Urothelium cell line (cell line): Measurements from ENCODE around the gene CIB1.

Source experiments
- DNase-seq: peaks from one replicate; pipeline ENCODE4 v3.0.0; 2011; ENCODE audit warnings: low spot score, mixed read lengths
- FAIRE-seq: peaks from 2 replicates; lab custom pipeline; 2011; peaks lifted over from hg19 to GRCh38; lab: Jason Lieb, UNC

Gene CIB1

GRCh38 chr15:90219421-90220141 is 14.2 kb downstream of the CIB1 start:
- DNase-seq, result peak; percentile 57
- FAIRE-seq, result peak; percentile 5

DNA sequence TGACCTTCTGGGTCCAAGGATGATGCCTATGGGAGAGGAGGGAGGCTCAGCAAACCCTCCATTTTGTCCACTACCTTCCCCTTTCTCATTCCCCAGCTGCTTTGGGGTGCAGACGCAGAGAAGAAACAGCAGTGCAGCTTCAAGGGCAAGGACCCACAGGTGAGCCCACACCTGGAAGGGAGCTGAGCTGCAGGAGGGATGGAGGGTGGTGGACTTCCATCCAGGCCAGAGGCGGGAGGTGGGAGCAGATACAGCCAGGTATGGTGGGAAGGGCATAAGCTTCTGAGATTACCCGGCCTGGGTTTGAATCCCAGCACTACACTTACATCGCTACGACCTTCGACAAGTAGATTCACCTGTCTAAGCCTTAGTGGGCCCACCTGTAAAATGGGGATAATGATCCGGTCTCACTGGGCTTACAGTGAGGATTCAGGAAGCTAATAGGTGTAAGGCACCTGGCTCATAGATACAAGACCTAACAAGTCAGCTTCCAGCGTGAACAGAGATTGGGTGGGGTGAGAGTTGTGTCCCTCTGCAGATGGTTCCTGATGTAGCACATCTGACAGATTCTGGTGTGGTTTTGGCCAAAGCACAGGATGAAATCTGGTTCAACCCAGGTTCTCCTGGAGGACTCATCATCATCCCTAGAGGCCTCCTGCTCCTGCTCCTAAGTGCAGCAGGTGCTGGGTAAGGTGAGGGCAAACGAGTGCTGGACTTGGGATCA is 15.9 kb downstream of the CIB1 start:
- FAIRE-seq, result no peak
- no peak for DNase-seq

DNA sequence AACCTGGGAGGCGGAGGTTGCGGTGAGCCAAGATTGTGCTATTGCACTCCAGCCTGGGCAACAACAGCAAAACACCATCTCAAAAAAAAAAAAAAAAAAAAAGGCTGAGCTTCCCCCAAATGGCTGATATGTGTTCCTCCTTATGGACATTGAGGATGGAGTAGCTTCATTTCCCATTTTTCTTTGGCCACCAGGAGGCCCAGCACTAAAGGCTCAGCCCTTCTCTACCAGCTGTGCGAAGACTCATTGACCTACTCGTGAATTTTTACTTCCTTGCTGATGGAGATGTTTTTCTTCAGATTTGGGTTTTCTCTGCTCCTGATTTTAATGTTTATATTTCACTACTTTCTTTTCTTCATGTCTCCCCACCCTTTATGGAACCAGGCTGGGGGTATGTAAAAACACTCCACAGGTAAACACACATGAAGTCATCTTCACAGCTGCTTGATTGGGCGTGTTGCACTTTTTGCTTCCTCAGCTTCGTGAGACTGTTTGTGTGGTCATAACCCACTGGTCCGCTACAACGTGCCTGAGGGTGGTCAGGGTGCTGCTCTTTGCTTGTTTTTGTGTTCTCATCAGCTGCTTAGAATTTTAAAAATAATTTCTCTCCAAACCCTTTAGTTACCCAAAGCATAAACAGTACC is 19.1 kb downstream of the CIB1 start:
- no peak for DNase-seq
- FAIRE-seq, result no peak

GRCh38 chr15:90213818-90214204 is 19.9 kb downstream of the CIB1 start:
- DNase-seq, result no peak
- no peak for FAIRE-seq

GRCh38 chr15:90213122-90213817 is 20.5 kb downstream of the CIB1 start:
- no peak for DNase-seq

GRCh38 chr15:90212221-90213098 is 21.3 kb downstream of the CIB1 start:
- DNase-seq, result no peak
- no peak for FAIRE-seq

More at GRCh38 chr15:90213122-90213817, 20.5 kb downstream of the CIB1 start:
- no peak for FAIRE-seq

DNA sequence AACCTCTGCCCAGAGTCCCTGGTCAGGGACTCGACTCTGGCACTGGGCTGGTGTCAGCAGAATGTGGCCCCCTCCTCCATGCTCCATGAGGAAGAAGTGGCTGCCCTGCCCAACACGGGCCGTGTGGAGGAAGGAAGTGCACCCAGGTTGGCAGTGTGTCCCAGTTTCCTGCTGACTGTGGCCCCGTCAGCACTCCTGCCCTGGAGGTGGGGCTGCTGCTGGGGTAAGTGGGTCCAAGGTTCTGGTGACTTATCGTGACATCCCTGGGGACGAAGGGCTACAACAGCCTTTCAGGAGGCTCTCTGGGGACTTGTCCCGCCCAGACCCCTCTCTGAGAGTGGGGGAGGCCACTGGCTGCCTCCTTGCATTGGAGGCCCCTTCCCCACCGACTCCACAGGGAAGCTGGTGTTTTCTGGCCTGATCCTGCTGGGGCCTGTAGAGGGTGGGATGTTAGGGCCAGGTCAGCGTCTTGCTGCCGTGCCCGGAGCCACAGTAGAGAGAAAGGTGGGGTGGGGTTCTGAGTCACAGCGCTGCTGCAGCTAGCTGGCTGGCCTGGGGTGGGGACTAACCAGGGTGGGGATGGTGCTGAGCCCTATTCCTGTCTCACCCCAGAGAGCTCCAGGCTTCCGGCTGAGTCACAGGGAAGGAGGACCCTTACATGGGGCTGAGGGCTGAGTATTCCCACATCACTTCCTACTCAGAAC is 22.1 kb downstream of the CIB1 start:
- DNase-seq (peak; percentile 78), FAIRE-seq (peak; percentile 17)

GRCh38 chr15:90211009-90211408 is 22.7 kb downstream of the CIB1 start:
- FAIRE-seq, result no peak
- DNase-seq, result no peak

GRCh38 chr15:90210593-90210992 is 23.1 kb downstream of the CIB1 start:
- FAIRE-seq, result no peak
- DNase-seq, result no peak

DNA sequence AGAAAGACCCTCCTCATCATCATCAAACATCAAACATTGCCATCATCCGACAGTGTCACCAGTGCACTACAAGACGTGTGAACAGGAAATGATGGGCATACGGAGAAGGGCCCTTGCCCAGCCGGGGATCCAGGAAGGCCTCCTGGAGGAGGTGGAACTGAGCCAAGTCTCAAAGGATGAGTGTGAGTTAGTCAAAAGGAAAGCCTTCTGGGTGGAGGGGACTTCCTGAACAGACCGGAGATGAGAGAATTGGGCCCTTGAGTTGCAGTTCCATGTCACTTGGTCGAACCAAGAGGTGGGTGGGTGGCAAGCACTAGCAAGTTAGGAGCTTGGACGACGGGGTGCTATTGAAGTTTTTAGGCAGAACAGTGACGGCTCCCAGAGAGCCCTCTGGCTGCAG is 24.1 kb downstream of the CIB1 start:
- no peak for DNase-seq
- no peak for FAIRE-seq

- DNase-seq, result no peak
- FAIRE-seq, result no peak
Observed at GRCh38 chr15:90208356-90208755, 25.4 kb downstream of the CIB1 start.

DNA sequence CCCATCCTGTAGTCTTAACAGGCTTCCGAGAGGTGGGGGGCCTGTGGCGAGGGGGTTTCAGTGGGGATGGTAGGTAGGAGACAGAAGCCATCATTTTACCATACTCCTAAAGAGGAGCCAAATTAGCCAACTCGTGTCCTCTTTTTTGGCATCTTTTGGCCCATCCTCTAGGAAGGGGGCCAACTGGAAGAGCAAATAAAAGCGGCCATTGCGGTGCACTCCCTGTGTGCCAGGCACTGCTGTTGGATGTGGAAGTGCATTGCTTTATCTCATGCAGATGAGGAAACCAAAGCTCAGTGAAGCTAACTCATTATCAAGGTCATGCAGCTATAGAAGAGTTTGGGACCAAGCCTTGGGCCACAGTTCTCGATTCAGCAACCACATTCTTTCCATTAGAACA is 26.5 kb downstream of the CIB1 start:
- DNase-seq, result no peak
- no peak for FAIRE-seq

- no peak for DNase-seq
- FAIRE-seq, result no peak
Observed at GRCh38 chr15:90205886-90206285, 27.9 kb downstream of the CIB1 start.

- DNase-seq, result no peak
- no peak for FAIRE-seq
Observed at GRCh38 chr15:90205050-90205848, 28.5 kb downstream of the CIB1 start.

DNA sequence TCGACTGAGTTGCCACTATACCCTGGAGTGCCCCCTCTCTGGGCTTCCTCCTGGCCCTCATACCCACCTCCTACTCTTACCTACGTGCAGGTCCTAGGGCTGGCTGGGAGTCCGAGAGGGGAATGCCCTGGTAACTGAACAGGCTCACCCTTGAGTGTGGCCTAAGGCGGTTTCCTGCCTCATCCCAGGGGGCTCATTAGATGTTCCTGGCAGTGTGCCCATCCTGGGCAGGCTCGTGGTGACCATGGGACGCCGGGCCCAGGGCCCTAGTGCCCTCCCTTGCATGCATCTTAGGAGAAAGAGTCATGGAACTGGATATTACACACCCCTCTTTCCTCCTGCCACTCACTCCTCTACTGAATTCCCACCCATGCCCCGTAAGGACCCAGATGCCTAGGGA is 29.8 kb downstream of the CIB1 start:
- DNase-seq (no peak), FAIRE-seq (no peak)

- FAIRE-seq, result no peak
Observed at GRCh38 chr15:90203473-90203872, 30.3 kb downstream of the CIB1 start.

DNA sequence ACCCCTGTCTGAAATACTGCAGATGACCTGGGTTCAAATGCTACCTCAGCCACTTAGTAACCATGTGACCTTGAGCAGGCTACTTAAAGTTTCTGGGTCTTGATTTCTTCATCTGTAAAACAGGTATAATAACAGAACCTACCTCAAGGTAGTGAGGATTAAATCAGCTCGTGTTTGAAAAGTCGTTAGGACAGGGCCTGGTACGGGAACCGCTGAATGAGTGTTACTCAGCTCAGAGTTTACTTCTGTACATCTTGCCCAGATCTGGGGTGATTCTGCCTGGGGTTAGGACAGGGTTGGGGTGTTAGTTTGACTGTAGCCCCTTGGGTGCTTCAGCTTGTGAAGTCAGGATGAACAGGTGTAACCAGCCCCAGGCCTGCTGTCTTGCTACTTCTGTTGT is 30.8 kb downstream of the CIB1 start:
- FAIRE-seq, result no peak
- no peak for DNase-seq

More at GRCh38 chr15:90203473-90203872, 30.3 kb downstream of the CIB1 start:
- no peak for DNase-seq

DNA sequence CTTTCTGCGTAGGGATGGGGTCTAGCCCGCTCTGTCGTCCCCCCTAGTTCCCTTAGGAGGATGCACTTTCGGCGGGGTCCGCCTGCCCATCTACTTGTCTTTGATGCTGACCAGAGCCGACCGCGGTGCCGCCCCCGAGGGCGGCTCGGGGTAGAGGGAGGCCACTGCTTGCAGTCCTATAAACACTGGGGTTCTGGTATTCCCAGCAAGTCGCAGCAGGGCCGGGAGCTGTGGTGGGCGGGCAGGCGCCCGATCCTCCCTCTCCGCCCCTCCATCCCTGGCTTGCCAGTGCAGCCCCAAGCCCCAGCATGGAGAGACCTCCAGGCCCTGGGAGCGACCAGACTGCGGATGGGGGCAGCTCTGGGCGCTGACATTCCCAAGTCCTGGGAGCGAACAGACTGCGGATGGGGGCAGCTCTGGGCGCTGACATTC is 31.8 kb downstream of the CIB1 start:
- no peak for FAIRE-seq
- DNase-seq, result peak; percentile 45
